Astrocyte (in vitro differentiated cells and primary cell): ENCODE data around the gene TEAD4.

ENCODE experiments used
- CTCF ChIP-seq: IDR thresholded peaks from 2 replicates; pipeline ENCODE4 v1.5.1; 2011; ENCODE audit warnings: low read depth, mild to moderate bottlenecking, inconsistent platforms, low read length, moderate library complexity; ENCODE audit not compliant: insufficient read depth
- EZH2 ChIP-seq: IDR thresholded peaks from 2 replicates; pipeline ENCODE4 v1.6.1; 2012; ENCODE audit warnings: mild to moderate bottlenecking, low read length, inconsistent platforms; ENCODE audit not compliant: insufficient read depth

- TF ChIP-seq CTCF: no peak
- no peak for TF ChIP-seq EZH2
Observed at GRCh38 chr12:2940564-2940963, 18.6 kb upstream of the TEAD4 start.
